Measurements from ENCODE around the gene STAMBP.
"Not testable (repeated sequence)": the region's sequence is repeated elsewhere in the genome, so short reads cannot be mapped to it uniquely, and the experiment has no call there.

The STAMBP gene

GRCh38 chr2:73828818-73829570, at the start of gene STAMBP:
Gene STAMBP, plus strand, starts transcription at chr2:73828961. Its CDS starts 1,896 bp downstream, at chr2:73830857.
- peak; percentile 78 for DNase-seq

GRCh38 chr2:73779467-73780236, 49.1 kb upstream of the STAMBP start, which contains the start of gene DUSP11:
Gene DUSP11, minus strand, starts transcription at chr2:73780103. Its CDS starts 129 bp downstream, at chr2:73779974.
- DNase-seq, result peak; percentile 67

- no peak for DNase-seq
These were observed 48.6 kb upstream of the STAMBP start for GRCh38 chr2:73780237-73780582.

GRCh38 chr2:73783402-73783801, 45.4 kb upstream of the STAMBP start:
- DNase-seq, result not testable (repeated sequence)

- DNase-seq, result not testable (repeated sequence)
These were observed 44.9 kb upstream of the STAMBP start, which contains the start of gene C2orf78 for GRCh38 chr2:73783883-73784282. Gene C2orf78, plus strand, starts transcription at chr2:73784183. Its CDS starts 127 bp downstream, at chr2:73784310.

- no peak for DNase-seq
These were observed 16.9 kb upstream of the STAMBP start for GRCh38 chr2:73811878-73812277.

GRCh38 chr2:73812635-73813034, 16.1 kb upstream of the STAMBP start:
- DNase-seq, result no peak

- no peak for DNase-seq
These were observed 10.5 kb upstream of the STAMBP start for GRCh38 chr2:73818296-73818695.

- DNase-seq, result no peak
These were observed 7.5 kb upstream of the STAMBP start for GRCh38 chr2:73821227-73821626.

GRCh38 chr2:73821669-73822068, 7.1 kb upstream of the STAMBP start:
- DNase-seq, result no peak

DNA sequence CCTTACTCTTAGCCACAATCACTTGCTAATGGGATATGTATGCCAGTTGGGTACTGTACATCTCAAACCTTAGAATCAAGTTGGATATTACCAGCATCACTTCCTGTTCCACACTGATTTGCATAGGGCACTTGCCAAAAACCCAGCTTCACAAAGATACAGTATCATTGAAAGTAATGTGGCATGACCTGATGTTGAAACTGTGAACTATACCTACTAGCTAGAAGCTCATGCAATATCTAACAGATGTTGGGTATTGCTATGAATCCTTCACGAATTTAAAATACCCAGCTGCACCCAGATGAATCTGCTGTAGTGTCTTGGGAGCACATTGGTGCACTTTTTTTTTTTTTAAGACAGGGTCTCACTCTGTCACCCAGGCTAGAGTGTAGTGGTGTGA, 6.5 kb upstream of the STAMBP start:
- no peak for DNase-seq

DNA sequence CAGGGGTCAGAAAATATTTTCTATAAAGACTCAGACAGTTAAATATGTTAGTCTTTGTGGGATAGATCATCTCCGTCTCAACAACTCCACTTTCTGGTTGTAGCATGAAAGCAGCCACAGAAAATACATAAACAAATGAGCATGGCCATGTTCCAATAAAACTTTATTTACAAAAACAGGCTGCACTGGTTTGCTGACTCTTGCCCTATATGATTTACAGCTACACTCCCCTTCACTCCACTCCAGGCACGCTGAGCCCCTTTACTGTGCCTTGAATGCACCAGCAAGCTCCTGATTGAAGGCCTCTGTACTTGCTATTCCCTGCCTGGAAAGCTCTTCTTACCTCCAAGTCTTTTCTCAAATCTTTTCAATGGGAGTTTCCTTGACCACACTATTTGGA, 5.8 kb upstream of the STAMBP start:
- no peak for DNase-seq

DNA sequence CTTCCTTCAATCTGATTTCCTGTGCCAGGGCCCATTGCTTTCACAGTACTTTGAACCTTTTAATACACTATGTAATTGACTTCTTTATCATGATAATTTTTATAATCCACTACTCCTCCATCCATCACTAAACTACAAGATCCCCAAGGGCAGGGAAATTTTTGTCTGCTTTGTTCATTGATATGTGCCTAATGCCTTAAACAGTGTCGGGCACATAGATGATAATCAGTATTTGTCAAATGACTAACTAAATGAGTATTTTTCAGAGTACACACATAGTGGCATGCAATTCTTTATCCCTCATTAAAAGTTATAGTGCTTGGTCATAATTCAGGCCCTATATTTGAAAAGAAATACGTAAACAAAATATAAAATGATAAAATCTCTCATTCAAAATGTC, 5.3 kb upstream of the STAMBP start:
- DNase-seq, result no peak

GRCh38 chr2:73823916-73824523, 4.7 kb upstream of the STAMBP start:
- DNase-seq, result peak; percentile 20

DNA sequence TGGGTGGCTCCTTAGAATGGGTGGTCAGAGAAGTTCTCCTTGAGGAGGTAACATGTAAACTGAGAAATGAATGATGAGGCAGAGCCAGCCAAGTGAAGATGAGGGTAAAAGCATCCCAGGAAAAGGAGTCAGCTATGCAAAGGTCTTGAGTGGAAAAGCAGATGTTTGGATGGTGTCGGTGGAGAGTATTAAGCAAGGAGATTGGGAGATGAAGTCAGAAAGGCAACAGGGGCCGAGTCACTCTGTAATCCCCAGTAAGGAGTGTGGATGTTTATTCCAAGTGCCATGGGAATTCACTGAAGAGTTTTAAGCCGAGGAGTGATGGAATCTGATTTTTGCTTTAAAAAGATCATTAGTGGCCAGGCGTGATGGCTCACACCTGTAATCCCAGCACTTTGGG, 3.4 kb upstream of the STAMBP start:
- peak; percentile 38 for DNase-seq

DNA sequence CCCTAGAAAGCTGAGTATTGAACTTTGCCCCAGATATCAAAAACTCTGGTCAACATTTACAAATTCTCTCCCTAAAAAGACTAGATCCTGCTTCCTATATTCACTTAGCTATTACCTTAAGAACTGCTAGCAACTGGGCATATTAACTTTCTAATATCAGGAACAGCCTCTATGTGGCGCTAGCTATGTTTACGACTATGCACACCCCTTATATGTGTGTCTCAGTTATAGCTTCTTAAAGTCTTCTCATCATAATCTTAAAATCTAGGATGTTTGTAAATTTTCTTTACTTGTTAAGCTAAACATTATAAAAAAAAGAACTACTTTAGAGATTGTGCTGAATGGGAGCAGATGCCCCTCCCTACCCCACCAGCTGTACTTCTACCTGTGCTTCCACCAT, 1.7 kb upstream of the STAMBP start:
- peak; percentile 10 for DNase-seq

- DNase-seq, result no peak
These were observed 937 bp upstream of the STAMBP start for GRCh38 chr2:73827660-73828388.

DNA sequence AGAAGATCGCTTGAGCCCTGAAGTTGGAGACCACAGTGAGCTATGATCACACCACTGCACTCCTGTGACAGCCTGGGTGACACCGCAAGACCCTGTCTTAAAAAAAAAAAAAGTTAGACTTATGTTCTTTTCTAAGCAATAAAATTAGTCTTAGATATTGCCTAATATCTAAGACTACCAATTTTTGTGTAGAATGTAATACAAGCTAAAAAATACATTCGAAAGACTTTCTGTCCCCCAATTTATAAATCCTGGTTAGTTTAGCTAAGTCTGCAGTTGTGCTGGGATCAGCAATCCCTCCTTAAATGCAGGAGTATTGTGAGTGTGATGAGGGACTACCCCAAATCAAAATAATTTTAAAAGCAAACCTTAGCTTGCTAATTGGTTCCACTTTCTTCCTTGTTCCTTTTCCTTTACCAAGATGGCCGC, 358 bp upstream of the STAMBP start:
- DNase-seq, result no peak

- no peak for DNase-seq
These were observed 2.2 kb downstream of the STAMBP start for GRCh38 chr2:73830871-73831401.

- DNase-seq, result no peak
These were observed 4.2 kb downstream of the STAMBP start for GRCh38 chr2:73832930-73833329.

DNA sequence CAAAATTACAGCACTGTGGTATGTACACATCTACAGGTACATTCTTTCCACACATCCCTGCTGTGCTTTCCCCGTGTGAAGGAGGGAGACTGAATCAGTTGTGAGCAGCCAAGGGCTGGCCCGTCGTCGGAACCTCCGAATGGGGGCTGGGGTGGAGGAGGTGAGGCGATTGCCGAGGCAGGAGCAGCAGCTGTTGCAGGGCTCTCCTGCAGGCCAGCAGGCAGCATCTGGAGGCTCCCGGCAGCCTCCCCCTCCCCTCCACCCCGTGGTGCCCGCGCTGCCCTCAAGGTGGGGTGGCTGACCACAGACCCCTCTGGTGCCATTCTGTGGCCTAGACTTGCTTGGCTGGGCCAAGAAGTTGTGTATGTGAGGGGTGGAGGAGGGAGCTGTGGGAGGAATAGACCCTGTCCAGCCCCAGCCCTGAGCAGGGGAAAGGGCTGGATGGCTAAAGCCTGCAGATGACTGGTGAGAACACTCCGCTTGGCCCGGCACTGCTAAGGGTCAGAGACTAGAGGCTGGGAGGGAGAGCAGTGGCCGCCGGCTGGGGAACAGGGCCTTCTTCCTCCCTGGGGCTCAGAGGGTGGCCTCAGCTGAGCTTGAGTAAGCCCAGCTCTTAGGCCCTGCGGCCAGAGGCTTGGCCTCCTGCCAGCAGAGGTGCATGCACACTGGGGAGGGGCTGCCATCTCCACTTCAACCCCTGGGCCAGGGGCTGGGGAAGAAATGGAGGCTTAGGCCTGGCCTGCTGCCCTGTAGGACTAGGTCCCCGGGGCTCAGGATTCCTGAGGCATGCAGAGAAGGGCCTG, 7.6 kb downstream of the STAMBP start:
- DNase-seq, result no peak

All from NCI-H524 treated with DMSO at 0.1 percent for 48 hours (cell line).